Measurements from ENCODE around the gene ETV6. TPM values are rescaled to one million over a fixed set of nuclear protein-coding genes. Genes with fewer than 3 reads are reported as not detected.

The ETV6 gene
- total RNA-seq, 6 experiments from 2014 or later = 7.2 to 28.3 (median 11.0) TPM

- H3K27me3 ChIP-seq = no peaks in the 10 kb centered on the region
- no peak overlapping the region for H3K4me3 ChIP-seq
- intact Hi-C loops (cut with DNase I) = no loop called here
- H3K27ac ChIP-seq = no peak overlapping the region
- no peak for DNase-seq
- no peak for ATAC-seq
- peaks cover 0 to 17% (median 6%) of the 10 kb centered on the region in 4 donors for H3K4me1 ChIP-seq
- 78% methylated on average over 4 of the region's 4 CpGs for WGBS (ENCODE audit: insufficient coverage, low coverage, low lambda C conversion rate, missing lambda C conversion rate)
- no peaks in the 10 kb centered on the region for H3K9me3 ChIP-seq
- TF ChIP-seq, protein P1, sequence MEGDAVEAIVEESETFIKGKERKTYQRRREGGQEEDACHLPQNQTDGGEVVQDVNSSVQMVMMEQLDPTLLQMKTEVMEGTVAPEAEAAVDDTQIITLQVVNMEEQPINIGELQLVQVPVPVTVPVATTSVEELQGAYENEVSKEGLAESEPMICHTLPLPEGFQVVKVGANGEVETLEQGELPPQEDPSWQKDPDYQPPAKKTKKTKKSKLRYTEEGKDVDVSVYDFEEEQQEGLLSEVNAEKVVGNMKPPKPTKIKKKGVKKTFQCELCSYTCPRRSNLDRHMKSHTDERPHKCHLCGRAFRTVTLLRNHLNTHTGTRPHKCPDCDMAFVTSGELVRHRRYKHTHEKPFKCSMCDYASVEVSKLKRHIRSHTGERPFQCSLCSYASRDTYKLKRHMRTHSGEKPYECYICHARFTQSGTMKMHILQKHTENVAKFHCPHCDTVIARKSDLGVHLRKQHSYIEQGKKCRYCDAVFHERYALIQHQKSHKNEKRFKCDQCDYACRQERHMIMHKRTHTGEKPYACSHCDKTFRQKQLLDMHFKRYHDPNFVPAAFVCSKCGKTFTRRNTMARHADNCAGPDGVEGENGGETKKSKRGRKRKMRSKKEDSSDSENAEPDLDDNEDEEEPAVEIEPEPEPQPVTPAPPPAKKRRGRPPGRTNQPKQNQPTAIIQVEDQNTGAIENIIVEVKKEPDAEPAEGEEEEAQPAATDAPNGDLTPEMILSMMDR (IDR thresholded peaks at IDR 0.05) = no peak
- TF ChIP-seq POLR2A (IDR thresholded peaks at IDR 0.05) = no peak
- H3K36me3 ChIP-seq = no peaks in the 10 kb centered on the region
Observed at GRCh38 chr12:11609045-11609444, 40.4 kb upstream of the ETV6 start.

GRCh38 chr12:11615481-11615880 lies 34.0 kb upstream of the ETV6 start:
- WGBS (ENCODE audit: insufficient coverage, low coverage, low lambda C conversion rate, missing lambda C conversion rate) = 93% methylated on average over 1 of the region's 1 CpG
- DNase-seq (peak in 1 of 3 donors; percentile 63), ATAC-seq (peak in 2 of 4 donors; percentile 24 to 29)
- Histone ChIP-seq H3K4me1 (no peaks in the 10 kb centered on the region), H3K27ac (no peak overlapping the region), H3K36me3 (no peaks in the 10 kb centered on the region), H3K4me3 (no peak overlapping the region), H3K9me3 (no peaks in the 10 kb centered on the region), H3K27me3 (no peaks in the 10 kb centered on the region)
- TF ChIP-seq, protein P1 (IDR thresholded peaks at IDR 0.05) = no peak
- no peak for TF ChIP-seq POLR2A (IDR thresholded peaks at IDR 0.05)
- intact Hi-C loops (cut with DNase I) = no loop called here

GRCh38 chr12:11618046-11618445 lies 31.4 kb upstream of the ETV6 start:
- DNase-seq (no peak), ATAC-seq (no peak)
- intact Hi-C loops (cut with DNase I) = no loop called here
- Histone ChIP-seq H3K27ac (no peak overlapping the region), H3K27me3 (no peaks in the 10 kb centered on the region), H3K9me3 (no peaks in the 10 kb centered on the region), H3K4me1 (peaks cover 0 to 8% (median 2%) of the 10 kb centered on the region in 4 donors), H3K36me3 (no peaks in the 10 kb centered on the region), H3K4me3 (no peak overlapping the region)
- no peak for TF ChIP-seq POLR2A (IDR thresholded peaks at IDR 0.05)
- TF ChIP-seq, protein P1 (IDR thresholded peaks at IDR 0.05) = no peak

DNA sequence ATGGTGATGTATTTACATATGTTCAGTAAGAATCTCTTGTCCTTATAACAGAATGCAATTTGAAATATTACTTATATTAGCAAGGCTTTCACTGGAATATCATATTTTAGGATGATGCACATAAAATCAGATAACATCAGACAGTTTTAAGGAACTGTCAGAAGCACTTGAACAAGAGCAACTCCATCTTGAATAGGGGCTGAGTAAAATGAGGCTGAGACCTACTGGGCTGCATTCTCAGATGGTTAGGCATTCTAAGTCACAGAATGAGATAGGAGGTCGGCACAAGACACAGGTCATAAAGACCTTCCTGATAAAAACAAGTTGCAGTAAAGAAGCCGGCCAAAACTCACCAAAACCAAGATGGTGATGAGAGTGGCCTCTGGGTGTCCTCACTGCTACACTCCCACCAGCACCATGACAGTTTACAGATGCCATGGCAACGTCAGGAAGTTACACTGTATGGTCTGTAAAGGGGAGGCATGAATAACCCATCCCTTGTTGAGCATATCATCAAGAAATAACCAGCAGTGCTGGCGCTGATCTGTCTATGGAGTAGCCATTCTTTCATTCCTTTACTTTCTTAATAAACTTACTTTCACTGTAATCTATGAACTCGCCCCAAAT lies 27.6 kb upstream of the ETV6 start:
- WGBS (ENCODE audit: insufficient coverage, low coverage, low lambda C conversion rate, missing lambda C conversion rate) = 91% methylated on average over 4 of the region's 5 CpGs
- TF ChIP-seq, protein P1 (IDR thresholded peaks at IDR 0.05) = peak in 2 of 4 donors; percentile 5 to 29
- TF ChIP-seq POLR2A (IDR thresholded peaks at IDR 0.05) = no peak
- ATAC-seq = no peak
- no peak overlapping the region for H3K27ac ChIP-seq
- DNase-seq = no peak
- H3K9me3 ChIP-seq = no peaks in the 10 kb centered on the region
- H3K4me1 ChIP-seq = peaks cover 0 to 16% (median 2%) of the 10 kb centered on the region in 4 donors
- H3K4me3 ChIP-seq = no peak overlapping the region
- no peaks in the 10 kb centered on the region for H3K27me3 ChIP-seq
- intact Hi-C loops (cut with DNase I) = no loop called here
- no peaks in the 10 kb centered on the region for H3K36me3 ChIP-seq

All from right lobe of liver (tissue), 6 donors.